Daoy (cell line): ENCODE measurements around the gene ELP2. TPM values are rescaled to one million over a fixed set of nuclear protein-coding genes. Genes with fewer than 3 reads are reported as not detected.
"Not testable (repeated sequence)": the region's sequence is repeated elsewhere in the genome, so short reads cannot be mapped to it uniquely, and the experiment has no call there.

ENCODE experiments used
- DNase-seq: peaks from one replicate; pipeline ENCODE4 v3.0.0-alpha.2; 2015; ENCODE audit warnings: low read depth
- total RNA-seq: library from RNA; depleted of rRNA; stranded (reverse); fragments of >200 nt; shearing (Covaris generic); gene quantifications from 2 replicates; pipeline ENCODE4 v1.2.3, GENCODE V29; 2014; rRNA removed

Gene ELP2
- total RNA-seq, result 77.4 and 80.6 TPM in 2 replicates

DNA sequence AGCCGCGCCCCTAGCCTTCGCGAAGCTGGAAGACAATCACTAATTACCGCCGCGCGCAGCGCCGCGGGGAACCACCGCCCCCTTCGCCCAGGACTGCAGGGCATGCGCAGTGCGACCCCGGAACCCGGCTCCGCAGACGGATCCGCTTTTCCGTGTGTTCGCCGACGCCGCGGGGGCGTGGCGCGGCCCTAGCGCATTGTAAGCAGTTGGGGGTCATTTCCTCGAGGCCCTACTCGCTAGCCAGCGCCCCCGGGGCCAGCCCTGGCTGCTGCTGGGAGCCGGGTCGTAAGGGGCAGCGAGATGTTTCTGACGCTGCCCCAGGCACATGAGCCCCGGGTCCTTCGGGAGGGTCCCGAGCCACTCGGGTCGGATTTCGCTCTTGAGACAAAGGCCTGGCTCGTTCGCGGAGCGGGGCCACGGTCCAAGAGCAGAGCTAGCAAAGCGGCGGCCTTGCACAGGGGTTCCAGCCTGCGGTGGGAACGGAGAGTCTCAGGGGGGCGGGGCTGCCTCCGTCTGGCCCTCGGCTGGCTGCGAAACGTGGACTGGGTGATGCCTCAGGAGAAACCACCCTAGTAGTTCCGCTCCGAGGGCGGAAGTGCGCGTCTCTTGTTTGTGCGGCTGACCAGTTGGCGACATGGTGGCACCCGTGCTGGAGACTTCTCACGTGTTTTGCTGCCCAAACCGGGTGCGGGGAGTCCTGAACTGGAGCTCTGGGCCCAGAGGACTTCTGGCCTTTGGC, at the start of gene ELP2, which contains the start of gene SLC39A6:
TSS of gene ELP2 (plus strand) at position 600 of the 739 bp plus-strand sequence. CDS start at position 635, 35 bp downstream.
TSS of gene SLC39A6 (minus strand) at position 41 of the 739 bp plus-strand sequence. CDS start 2,333 bp downstream, outside the sequence.
- DNase-seq, result peak; percentile 94

DNA sequence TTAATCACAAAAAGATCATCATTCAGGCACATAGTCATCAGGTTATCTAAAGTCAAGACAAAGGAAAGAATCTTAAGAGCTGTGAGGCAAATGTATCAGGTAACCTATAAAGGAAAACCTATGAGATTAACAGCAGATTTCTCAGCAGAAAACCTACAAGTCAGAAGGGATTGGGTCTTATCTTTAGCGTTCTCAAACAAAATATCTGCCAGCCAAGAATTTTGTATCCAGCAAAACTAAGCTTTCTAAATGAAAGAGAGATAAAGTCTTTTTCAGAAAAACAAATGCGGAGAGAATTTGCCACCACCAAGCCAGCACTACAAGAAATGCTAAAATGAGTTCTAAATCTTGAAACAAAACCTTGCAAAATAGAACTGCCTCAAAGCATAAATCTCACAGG, 48.6 kb upstream of the ELP2 start:
- DNase-seq, result not testable (repeated sequence)

- no peak for DNase-seq
Observed at GRCh38 chr18:36083729-36084128, 46.0 kb upstream of the ELP2 start.

- DNase-seq, result no peak
Observed at GRCh38 chr18:36085195-36085594, 44.5 kb upstream of the ELP2 start.

DNA sequence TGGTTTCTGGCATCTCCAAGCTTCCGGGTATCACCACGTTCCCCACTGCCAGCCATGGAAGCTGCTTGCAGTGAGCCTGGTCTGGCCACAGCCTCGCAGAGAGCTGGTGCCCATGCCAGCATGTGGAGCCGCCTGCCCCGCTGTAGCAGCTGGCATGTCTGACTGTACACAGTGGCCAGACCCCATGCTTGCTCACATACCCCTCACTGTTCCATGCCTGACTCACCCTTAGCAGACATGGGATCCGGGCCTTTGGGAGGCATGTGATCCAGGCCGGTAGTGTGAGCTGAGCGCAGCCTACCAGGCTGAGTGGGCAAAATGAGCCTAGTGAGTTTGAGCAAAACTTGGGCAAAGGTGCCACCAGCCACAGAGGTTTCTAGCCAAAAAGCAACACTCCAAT, 43.5 kb upstream of the ELP2 start:
- DNase-seq, result no peak

- DNase-seq, result no peak
Observed at GRCh38 chr18:36088256-36088655, 41.4 kb upstream of the ELP2 start.

DNA sequence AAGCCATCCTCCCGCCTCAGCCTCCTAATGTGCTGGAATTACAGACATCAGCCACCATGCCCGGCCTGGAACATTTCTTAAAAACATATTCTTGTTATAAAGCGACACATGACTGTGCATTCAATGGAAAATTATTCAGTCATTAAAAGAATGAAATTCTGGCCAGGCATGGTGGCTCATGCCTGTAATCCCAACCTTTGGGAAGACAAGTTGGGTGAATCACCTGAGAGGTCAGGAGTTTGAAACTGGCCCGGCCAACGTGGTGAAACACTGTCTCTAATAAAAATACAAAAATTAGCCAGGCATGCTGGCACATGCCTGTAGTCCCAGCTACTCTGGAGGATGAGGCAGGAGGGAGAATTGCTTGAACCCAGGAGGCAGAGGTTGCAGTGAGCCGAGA, 40.7 kb upstream of the ELP2 start:
- no peak for DNase-seq

- not testable (repeated sequence) for DNase-seq
Observed at GRCh38 chr18:36092116-36092515, 37.6 kb upstream of the ELP2 start.

- no peak for DNase-seq
Observed at GRCh38 chr18:36094431-36094830, 35.3 kb upstream of the ELP2 start.

DNA sequence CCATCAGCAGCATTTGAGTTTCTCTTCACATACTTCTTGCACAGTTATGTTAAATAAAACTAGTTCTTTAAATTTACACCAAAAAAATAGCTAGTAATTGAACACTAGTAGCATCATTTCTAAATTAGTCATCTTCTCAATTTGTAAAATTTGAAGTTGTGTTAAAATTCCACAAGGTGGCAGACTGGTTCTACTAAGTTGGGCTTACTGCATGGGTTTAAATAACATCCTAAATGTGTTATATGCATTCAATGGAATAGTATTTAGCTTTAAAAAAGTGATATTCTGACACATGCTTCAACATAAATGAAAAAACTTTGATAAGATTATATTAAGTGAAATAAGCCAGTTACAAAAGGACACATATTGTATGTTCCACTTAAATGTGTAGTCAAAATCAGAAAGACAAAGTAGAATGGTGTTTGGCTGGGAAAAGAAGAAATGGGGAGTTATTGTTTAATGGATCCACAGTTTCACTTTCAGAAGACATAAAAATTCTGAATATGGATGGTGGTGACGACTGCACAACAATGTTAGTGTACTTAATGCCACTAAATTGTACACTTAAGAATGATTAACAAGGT, 33.7 kb upstream of the ELP2 start:
- peak; percentile 25 for DNase-seq

- DNase-seq, result no peak
Observed at GRCh38 chr18:36096955-36097354, 32.7 kb upstream of the ELP2 start.

GRCh38 chr18:36099311-36099710, 30.4 kb upstream of the ELP2 start:
- DNase-seq, result no peak

- no peak for DNase-seq
Observed at GRCh38 chr18:36101943-36102342, 27.8 kb upstream of the ELP2 start.

DNA sequence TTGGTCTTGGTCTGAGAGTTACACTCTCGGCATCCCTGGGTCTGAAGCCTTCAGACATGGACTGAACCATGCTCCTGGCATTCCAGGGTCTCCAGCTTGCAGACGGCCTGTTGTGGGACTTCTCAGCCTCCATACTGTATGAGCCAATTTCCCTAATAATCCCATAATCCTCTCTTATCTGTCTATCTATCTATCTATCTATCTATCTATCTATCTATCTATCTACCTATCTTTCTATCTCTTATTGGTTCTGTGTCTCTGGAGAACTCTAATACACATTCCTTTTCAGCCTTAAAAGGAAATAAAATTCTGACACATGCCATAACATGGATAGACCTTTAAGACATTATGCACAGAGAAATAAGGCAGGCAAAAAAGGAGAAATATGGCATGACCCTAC, 24.9 kb upstream of the ELP2 start:
- DNase-seq, result no peak

GRCh38 chr18:36107477-36107876, 22.2 kb upstream of the ELP2 start:
- DNase-seq, result no peak

GRCh38 chr18:36108196-36108595, 21.5 kb upstream of the ELP2 start:
- DNase-seq, result no peak

- no peak for DNase-seq
Observed at GRCh38 chr18:36108601-36109000, 21.1 kb upstream of the ELP2 start.

- no peak for DNase-seq
Observed at GRCh38 chr18:36109737-36110136, 20.0 kb upstream of the ELP2 start.

DNA sequence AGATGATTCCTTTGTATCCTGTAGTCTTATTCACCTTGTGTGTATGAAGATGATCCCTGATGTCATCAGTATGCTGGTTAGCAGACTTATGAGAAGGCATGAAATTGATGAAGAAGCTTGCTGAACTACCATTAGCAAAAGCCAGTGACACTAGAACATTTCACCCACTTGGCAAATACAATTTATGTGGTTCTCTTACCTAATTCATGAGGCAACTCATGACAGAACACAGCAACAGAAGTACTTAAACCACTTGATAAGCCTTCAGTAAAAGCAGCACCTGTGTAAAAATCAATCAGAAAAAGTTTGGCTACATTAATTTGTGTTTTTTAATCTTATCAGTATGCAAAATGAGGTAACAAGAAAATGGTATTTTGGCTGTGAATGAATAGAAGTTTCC, 17.4 kb upstream of the ELP2 start:
- no peak for DNase-seq

DNA sequence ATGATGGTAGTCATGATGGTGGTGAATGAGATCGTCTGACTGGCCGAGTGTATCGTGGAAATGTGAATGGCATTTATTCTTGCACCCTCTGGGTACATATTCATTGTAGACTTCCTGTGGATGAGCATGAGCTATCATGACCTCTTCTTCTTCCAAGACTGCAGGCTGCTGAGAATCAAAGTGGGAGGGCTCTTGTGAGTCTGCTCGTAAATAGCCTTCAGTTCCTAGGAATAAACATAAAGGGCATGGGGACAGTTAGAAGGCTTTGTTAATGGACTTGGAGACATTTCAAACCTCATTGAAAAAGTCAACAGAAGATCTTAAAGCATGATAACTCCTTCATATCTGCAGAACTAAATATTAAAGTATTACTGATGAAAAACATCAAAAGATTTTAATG, 15.4 kb upstream of the ELP2 start:
- no peak for DNase-seq

DNA sequence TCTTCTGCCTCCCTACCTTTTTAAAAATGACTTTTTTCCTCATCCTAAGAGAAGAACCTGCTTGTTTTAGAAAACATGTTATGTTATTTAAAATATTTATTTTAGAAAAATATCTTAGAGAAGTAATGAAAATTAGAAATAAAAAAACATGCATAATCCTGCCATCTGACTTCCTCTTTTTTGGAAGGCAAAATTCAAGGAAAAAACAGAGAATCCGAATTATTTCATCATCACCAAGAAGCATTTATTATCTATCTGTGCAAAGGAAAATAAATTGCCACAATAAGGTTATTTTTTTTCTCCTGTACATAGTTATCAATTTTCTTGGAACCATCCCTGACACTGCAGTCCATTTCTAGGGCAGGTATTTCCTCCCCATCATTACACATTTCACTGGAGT, 15.0 kb upstream of the ELP2 start:
- no peak for DNase-seq

- not testable (repeated sequence) for DNase-seq
Observed at GRCh38 chr18:36116771-36117170, 12.9 kb upstream of the ELP2 start.

- DNase-seq, result no peak
Observed at GRCh38 chr18:36120297-36120696, 9.4 kb upstream of the ELP2 start.
